Measurements from ENCODE around the gene GLCCI1.

GRCh38 chr7:7948232-7948631 lies 20.4 kb upstream of the GLCCI1 start:
- no peak for TF ChIP-seq ZBTB33 (IDR thresholded peaks at IDR 0.05; ENCODE audit: extremely low read depth, insufficient replicate concordance, low read length)
- no peak for TF ChIP-seq POLR2A (IDR thresholded peaks at IDR 0.05; ENCODE audit: borderline replicate concordance, extremely low read depth, insufficient read depth, insufficient read length)
- no peak for TF ChIP-seq EGR1 (IDR thresholded peaks at IDR 0.05; ENCODE audit: low read depth)
- no peak for TF ChIP-seq REST (IDR thresholded peaks at IDR 0.05; ENCODE audit: low read depth)

All from HCT116 (cell line).